Osteoblast (primary cell): Measurements from ENCODE around the gene USP43. TPM values are rescaled to one million over a fixed set of nuclear protein-coding genes. Genes with fewer than 3 reads are reported as not detected.

Experiments
- DNase-seq: peaks from one replicate; pipeline ENCODE4 v3.0.0; 2011; ENCODE audit warnings: low spot score, mixed read lengths; ENCODE audit not compliant: insufficient read length; ENCODE audit errors: missing footprints
- H2AFZ ChIP-seq: 2 replicates; pipeline ENCODE4 v1.6.0; 2011; ENCODE audit warnings: mild to moderate bottlenecking, low read length
- H3K27ac ChIP-seq: 2 replicates; pipeline ENCODE4 v1.5.1; 2011; ENCODE audit warnings: mild to moderate bottlenecking, low read depth, low read length, moderate library complexity
- H3K27me3 ChIP-seq: 2 replicates; pipeline ENCODE4 v1.6.0; 2012; ENCODE audit warnings: mild to moderate bottlenecking, control low read depth, inconsistent platforms, low read length, moderate library complexity; ENCODE audit not compliant: insufficient read depth
- H3K36me3 ChIP-seq: 2 replicates; pipeline ENCODE4 v1.5.1; 2011; ENCODE audit warnings: mild to moderate bottlenecking, low read length, control low read depth, moderate library complexity; ENCODE audit not compliant: insufficient read depth
- H3K4me1 ChIP-seq: 2 replicates; pipeline ENCODE4 v1.5.1; 2011; ENCODE audit warnings: mild to moderate bottlenecking, low read length, control low read depth, moderate library complexity; ENCODE audit not compliant: insufficient read depth
- H3K4me2 ChIP-seq: 2 replicates; pipeline ENCODE4 v1.6.0; 2011; ENCODE audit warnings: mild to moderate bottlenecking, low read length; ENCODE audit not compliant: insufficient read depth
- H3K4me3 ChIP-seq: fragments of 200-600 bp; sonication (generic); 3 replicates; pipeline ENCODE4 v1.5.1; 2012; ENCODE audit warnings: mild to moderate bottlenecking, low read length, inconsistent platforms; ENCODE audit not compliant: insufficient read depth
- H3K79me2 ChIP-seq: 2 replicates; pipeline ENCODE4 v1.6.0; 2012; ENCODE audit warnings: mild to moderate bottlenecking, low read length, control low read depth, inconsistent platforms; ENCODE audit not compliant: insufficient read depth
- H3K9me3 ChIP-seq: 2 replicates; pipeline ENCODE4 v1.5.1; 2011; ENCODE audit warnings: low read depth, low read length, control low read depth
- H4K20me1 ChIP-seq: 2 replicates; pipeline ENCODE4 v1.6.0; 2012; ENCODE audit warnings: mild to moderate bottlenecking, low read length, control low read depth; ENCODE audit not compliant: insufficient read depth
- total RNA-seq: library from RNA; depleted of rRNA; stranded (reverse); fragments of >200 nt; gene quantifications from 2 replicates; pipeline ENCODE4 v1.2.3, GENCODE V29; 2012
- TF ChIP-seq, protein P1 (sequence below): IDR thresholded peaks from 2 replicates; pipeline ENCODE4 v1.5.1; 2011; ENCODE audit warnings: mild to moderate bottlenecking, low read depth, low read length, moderate library complexity; ENCODE audit errors: extremely low read depth

Gene USP43
- total RNA-seq, 1 donor: 0.36 TPM

DNA sequence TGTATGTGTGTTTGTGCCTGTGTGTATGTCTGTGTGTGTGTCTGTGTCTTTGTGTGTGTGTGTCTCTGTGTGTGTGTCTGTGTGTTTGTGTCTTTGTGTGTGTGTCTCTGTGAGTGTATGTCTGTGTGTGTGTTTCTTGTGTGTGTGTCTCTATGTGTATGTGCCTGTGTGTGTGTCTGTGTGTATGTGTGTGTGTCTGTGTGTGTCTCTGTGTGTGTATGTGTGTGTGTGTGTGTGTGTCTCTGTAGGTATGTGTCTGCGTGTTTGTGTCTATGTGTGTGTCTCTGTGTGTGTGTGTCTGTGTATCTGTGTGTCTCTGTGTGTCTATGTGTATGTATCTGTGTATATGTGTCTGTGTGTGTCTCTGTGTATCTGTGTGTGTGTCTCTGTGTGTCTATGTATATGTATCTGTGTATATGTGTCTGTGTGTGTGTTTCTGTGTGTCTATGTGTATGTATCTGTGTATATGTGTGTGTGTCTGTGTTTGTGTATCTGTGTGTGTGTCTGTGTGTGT, 70.2 kb downstream of the USP43 start:
- Histone ChIP-seq H3K27ac (no peak overlapping the region), H3K4me2 (no peak overlapping the region), H3K4me3 (no peak overlapping the region), H3K27me3 (no peaks in the 10 kb centered on the region), H2AFZ (no peak overlapping the region), H3K36me3 (no peaks in the 10 kb centered on the region), H4K20me1 (no peaks in the 10 kb centered on the region), H3K79me2 (no peaks in the 10 kb centered on the region), H3K4me1 (no peaks in the 10 kb centered on the region), H3K9me3 (no peaks in the 10 kb centered on the region)
- TF ChIP-seq, protein P1, sequence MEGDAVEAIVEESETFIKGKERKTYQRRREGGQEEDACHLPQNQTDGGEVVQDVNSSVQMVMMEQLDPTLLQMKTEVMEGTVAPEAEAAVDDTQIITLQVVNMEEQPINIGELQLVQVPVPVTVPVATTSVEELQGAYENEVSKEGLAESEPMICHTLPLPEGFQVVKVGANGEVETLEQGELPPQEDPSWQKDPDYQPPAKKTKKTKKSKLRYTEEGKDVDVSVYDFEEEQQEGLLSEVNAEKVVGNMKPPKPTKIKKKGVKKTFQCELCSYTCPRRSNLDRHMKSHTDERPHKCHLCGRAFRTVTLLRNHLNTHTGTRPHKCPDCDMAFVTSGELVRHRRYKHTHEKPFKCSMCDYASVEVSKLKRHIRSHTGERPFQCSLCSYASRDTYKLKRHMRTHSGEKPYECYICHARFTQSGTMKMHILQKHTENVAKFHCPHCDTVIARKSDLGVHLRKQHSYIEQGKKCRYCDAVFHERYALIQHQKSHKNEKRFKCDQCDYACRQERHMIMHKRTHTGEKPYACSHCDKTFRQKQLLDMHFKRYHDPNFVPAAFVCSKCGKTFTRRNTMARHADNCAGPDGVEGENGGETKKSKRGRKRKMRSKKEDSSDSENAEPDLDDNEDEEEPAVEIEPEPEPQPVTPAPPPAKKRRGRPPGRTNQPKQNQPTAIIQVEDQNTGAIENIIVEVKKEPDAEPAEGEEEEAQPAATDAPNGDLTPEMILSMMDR: no peak
- no peak for DNase-seq

DNA sequence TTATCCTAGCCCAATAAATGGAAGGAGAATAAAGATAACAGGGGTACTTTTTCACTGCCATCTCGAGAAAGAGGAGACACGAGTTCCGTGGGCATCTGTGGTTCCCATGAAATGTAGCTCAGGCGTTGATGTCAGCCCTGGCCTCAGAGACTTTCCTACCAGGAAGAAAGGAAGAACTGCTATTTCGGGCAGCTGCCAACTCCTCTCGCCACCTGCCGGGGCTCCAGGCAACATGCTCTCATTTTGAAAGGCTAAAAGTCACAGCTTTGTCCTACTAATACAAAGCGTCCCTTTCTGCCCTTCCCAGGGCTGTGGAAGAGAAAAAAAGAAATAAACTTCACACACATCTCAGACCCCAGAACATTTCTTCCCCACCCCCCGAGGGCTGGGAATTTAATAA, 80.3 kb downstream of the USP43 start:
- H3K27me3 ChIP-seq: no peaks in the 10 kb centered on the region
- H3K4me3 ChIP-seq: no peak overlapping the region
- H3K4me2 ChIP-seq: no peak overlapping the region
- H3K27ac ChIP-seq: no peak overlapping the region
- H3K36me3 ChIP-seq: no peaks in the 10 kb centered on the region
- peak; percentile 48 for DNase-seq
- TF ChIP-seq, protein P1: no peak
- H3K4me1 ChIP-seq: no peaks in the 10 kb centered on the region
- H3K79me2 ChIP-seq: no peaks in the 10 kb centered on the region
- H2AFZ ChIP-seq: no peak overlapping the region
- H4K20me1 ChIP-seq: no peaks in the 10 kb centered on the region
- no peaks in the 10 kb centered on the region for H3K9me3 ChIP-seq

DNA sequence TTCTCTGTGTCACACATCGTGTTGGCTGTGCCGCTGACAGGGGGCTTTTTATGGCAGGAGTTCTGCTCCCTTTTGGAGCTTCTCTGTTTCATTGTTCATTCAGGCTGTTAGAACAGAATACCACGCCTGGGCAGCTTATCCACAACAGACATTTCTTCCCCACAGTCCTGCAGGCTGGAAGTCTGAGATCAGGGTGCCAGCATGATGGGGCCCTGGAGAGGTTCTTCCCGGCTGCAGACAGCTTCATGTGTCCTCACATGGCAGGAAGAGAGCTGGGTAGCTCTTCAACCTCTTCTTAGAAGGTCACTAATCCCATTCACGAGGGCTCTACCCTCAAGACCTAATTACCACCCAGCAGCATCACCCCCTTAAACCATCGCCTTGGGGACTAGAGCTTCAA, 81.0 kb downstream of the USP43 start:
- no peaks in the 10 kb centered on the region for H3K27me3 ChIP-seq
- TF ChIP-seq, protein P1: no peak
- DNase-seq: no peak
- H3K79me2 ChIP-seq: no peaks in the 10 kb centered on the region
- H3K9me3 ChIP-seq: no peaks in the 10 kb centered on the region
- no peaks in the 10 kb centered on the region for H3K36me3 ChIP-seq
- H3K4me3 ChIP-seq: no peak overlapping the region
- H4K20me1 ChIP-seq: no peaks in the 10 kb centered on the region
- H3K4me1 ChIP-seq: no peaks in the 10 kb centered on the region
- H3K4me2 ChIP-seq: no peak overlapping the region
- no peak overlapping the region for H3K27ac ChIP-seq
- H2AFZ ChIP-seq: no peak overlapping the region

GRCh38 chr17:9728005-9728404, 82.7 kb downstream of the USP43 start:
- Histone ChIP-seq H3K9me3 (no peaks in the 10 kb centered on the region), H2AFZ (no peak overlapping the region), H3K27ac (no peak overlapping the region), H4K20me1 (no peaks in the 10 kb centered on the region), H3K79me2 (no peaks in the 10 kb centered on the region), H3K4me2 (no peak overlapping the region), H3K36me3 (no peaks in the 10 kb centered on the region), H3K4me1 (no peaks in the 10 kb centered on the region), H3K4me3 (no peak overlapping the region), H3K27me3 (no peaks in the 10 kb centered on the region)
- TF ChIP-seq, protein P1: no peak
- no peak for DNase-seq
